Osteocyte (in vitro differentiated cells): ENCODE data around the gene BHLHA9. TPM values are rescaled to one million over a fixed set of nuclear protein-coding genes. Genes with fewer than 3 reads are reported as not detected.

Source experiments
- DNase-seq: peaks from one replicate; pipeline ENCODE4 v3.0.0; 2021; ENCODE audit warnings: mixed read lengths; ENCODE audit not compliant: unreplicated experiment; ENCODE audit errors: extremely low spot score
- H3K27ac Mint-ChIP-seq: one replicate; pipeline ENCODE4 v1.8.0; 2021; ENCODE audit warnings: mild to moderate bottlenecking, mixed read lengths; ENCODE audit not compliant: unreplicated experiment
- H3K27me3 Mint-ChIP-seq: one replicate; pipeline ENCODE4 v1.8.0; 2021; ENCODE audit warnings: mixed read lengths; ENCODE audit not compliant: unreplicated experiment
- H3K36me3 Mint-ChIP-seq: one replicate; pipeline ENCODE4 v1.8.0; 2021; ENCODE audit warnings: mixed read lengths; ENCODE audit not compliant: unreplicated experiment
- H3K4me1 Mint-ChIP-seq: one replicate; pipeline ENCODE4 v1.8.0; 2021; ENCODE audit warnings: mixed read lengths; ENCODE audit not compliant: unreplicated experiment
- H3K4me3 Mint-ChIP-seq: one replicate; pipeline ENCODE4 v1.8.0; 2021; ENCODE audit warnings: mild to moderate bottlenecking, moderate library complexity, mixed read lengths; ENCODE audit not compliant: unreplicated experiment
- H3K9me3 Mint-ChIP-seq: one replicate; pipeline ENCODE4 v1.8.0; 2021; ENCODE audit warnings: mixed read lengths; ENCODE audit not compliant: unreplicated experiment
- CTCF ChIP-seq: fragments of 200-600 bp; sonication (generic); IDR thresholded peaks from 2 replicates; pipeline ENCODE4 v1.5.0; 2021; ENCODE audit warnings: antibody characterized with exemption, mild to moderate bottlenecking, moderate library complexity
- total RNA-seq: library from RNA; stranded (reverse); gene quantifications from 2 replicates; pipeline ENCODE4 v1.2.1, GENCODE V29; 2021

Gene BHLHA9
- total RNA-seq, 1 donor from 2014 or later, result not detected

GRCh38 chr17:1315891-1316403 is 45.7 kb downstream of the BHLHA9 start:
- no peak for TF ChIP-seq CTCF
- Mint-ChIP-seq H3K9me3 (no peaks in the 10 kb centered on the region), H3K4me3 (no peak overlapping the region), H3K36me3 (no peaks in the 10 kb centered on the region), H3K27ac (no peak overlapping the region), H3K4me1 (peaks cover 7% of the 10 kb centered on the region), H3K27me3 (peaks cover 22% of the 10 kb centered on the region)
- no peak for DNase-seq

Other genes with a start within 250 kb of the BHLHA9 start
- gene ABR, start 90.5 kb upstream of the BHLHA9 start, total RNA-seq, result 110 and 114 TPM in 2 replicates
- not detected in 2 replicates for gene TRARG1, start 9.2 kb downstream of the BHLHA9 start, total RNA-seq
- gene YWHAE, start 129.8 kb downstream of the BHLHA9 start, total RNA-seq, result 458 and 476 TPM in 2 replicates
- 55.8 and 57.1 TPM in 2 replicates for gene CRK, start 185.8 kb downstream of the BHLHA9 start, total RNA-seq
- gene MYO1C, start 222.2 kb downstream of the BHLHA9 start, total RNA-seq, result 183 and 184 TPM in 2 replicates
- 44.5 and 49.4 TPM in 2 replicates for gene INPP5K, start 246.2 kb downstream of the BHLHA9 start, total RNA-seq